Stimulated activated CD4-positive, alpha-beta T cell treated with anti-CD3 and anti-CD28 coated beads, Interleukin-15, amount 100 ng/mL, for 24 hours (primary cell): Measurements from ENCODE around the gene MED29.

Experiments
- DNase-seq: peaks from one replicate; pipeline ENCODE4 v3.0.0-alpha.2; 2020

The MED29 gene

GRCh38 chr19:39412100-39412866 is 21.1 kb downstream of the MED29 start, which contains the start of gene PLEKHG2:
Gene PLEKHG2 (plus strand): TSS chr19:39412669. CDS start chr19:39414087, 1,418 bp downstream.
- peak; percentile 99 for DNase-seq

GRCh38 chr19:39412867-39413271 is 21.7 kb downstream of the MED29 start:
- no peak for DNase-seq

- DNase-seq, result no peak
Measured at GRCh38 chr19:39413272-39413910, 22.2 kb downstream of the MED29 start.

DNA sequence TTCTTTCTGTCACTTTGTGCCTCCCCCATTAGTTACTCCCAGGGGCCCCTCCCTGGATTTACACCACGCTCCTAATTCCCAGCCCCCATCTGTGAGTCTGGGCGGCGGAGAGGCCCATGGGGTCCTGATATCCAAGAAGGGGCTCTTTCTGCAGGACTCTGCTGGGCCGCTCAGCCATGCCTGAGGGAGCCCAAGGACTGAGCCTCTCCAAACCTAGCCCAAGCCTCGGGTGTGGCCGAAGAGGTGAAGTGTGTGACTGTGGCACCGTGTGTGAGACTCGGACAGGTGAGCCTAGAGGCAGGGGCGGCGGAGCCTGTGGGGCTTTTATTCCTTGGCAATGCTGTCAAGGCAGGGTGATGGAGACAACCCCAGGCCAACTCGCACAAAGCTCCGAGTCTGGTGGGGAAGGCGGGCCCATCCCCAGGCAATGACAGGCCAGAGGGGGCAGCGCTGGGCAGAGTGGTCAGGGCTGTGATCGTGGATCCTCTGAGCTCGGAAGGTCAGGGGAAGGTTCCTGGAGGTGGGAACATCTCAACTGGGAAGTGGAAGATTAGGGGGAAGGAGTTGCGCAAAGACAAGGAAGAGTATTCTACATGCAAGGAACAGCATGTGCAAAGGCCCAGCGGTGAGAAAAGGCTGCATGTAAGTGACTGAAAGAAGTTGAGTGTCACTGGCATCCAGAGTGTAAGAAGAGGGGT is 22.9 kb downstream of the MED29 start:
- DNase-seq, result no peak

DNA sequence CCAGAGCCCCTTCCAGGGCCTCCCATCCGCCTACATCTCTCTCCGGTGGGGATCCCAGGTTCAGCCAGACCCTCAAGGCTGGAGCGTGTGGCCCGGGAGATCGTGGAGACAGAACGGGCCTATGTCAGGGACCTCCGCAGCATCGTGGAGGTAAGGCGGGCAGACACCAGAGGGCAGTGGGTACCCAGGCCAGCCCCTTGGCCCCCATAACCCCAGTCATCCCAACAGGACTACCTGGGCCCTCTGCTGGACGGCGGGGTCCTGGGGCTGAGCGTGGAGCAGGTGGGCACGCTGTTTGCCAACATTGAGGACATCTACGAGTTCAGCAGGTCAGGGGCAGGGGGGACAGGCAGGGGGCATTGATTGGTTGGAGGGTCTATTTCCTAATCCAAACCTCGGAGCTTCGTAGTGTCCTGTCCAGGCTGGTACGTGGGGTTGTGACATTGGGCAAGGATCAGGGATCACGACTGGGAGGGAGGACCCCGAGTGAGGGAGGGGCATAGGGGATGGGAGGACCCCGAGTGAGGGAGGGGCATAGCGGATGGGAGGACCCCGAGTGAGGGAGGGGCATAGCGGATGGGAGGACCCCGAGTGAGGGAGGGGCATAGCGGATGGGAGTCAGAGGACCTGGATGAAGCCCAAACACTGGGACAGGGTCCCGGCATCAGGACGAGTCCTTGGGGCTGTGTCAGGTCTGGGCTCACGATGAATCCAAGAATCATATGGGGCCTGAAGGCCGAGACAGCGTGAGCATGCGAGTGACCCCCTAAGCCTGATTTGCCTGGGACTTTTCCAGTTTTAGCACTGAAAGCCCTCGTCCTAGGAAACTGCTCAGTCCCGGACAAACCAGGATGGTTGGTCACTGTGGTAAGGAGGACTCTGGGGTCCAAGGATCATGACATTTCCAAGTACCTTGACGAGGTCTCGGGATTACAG is 24.2 kb downstream of the MED29 start:
- no peak for DNase-seq

GRCh38 chr19:39416152-39417120 is 25.3 kb downstream of the MED29 start:
- no peak for DNase-seq

- DNase-seq, result no peak
Measured at GRCh38 chr19:39417463-39418181, 26.4 kb downstream of the MED29 start.

GRCh38 chr19:39419003-39419402 is 27.8 kb downstream of the MED29 start:
- no peak for DNase-seq

DNA sequence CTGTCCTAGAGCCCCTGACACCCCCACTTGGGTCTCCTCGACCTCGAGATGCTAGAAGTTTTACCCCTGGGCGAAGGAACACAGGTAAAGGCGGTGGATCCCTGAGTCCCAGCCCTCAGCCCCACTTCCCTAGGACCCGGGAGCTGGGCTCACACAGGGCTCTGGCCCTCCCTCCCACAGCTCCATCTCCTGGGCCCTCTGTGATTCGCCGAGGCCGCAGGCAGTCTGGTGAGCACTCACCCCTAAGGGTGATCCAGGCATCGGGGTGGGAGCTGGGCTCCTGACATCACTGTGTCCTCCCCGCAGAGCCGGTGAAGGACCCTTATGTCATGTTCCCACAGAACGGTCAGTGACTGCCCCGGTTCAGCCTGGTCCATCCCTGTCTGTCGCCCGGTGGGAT is 29.6 kb downstream of the MED29 start:
- DNase-seq, result no peak

- no peak for DNase-seq
Measured at GRCh38 chr19:39422020-39422419, 30.8 kb downstream of the MED29 start.

DNA sequence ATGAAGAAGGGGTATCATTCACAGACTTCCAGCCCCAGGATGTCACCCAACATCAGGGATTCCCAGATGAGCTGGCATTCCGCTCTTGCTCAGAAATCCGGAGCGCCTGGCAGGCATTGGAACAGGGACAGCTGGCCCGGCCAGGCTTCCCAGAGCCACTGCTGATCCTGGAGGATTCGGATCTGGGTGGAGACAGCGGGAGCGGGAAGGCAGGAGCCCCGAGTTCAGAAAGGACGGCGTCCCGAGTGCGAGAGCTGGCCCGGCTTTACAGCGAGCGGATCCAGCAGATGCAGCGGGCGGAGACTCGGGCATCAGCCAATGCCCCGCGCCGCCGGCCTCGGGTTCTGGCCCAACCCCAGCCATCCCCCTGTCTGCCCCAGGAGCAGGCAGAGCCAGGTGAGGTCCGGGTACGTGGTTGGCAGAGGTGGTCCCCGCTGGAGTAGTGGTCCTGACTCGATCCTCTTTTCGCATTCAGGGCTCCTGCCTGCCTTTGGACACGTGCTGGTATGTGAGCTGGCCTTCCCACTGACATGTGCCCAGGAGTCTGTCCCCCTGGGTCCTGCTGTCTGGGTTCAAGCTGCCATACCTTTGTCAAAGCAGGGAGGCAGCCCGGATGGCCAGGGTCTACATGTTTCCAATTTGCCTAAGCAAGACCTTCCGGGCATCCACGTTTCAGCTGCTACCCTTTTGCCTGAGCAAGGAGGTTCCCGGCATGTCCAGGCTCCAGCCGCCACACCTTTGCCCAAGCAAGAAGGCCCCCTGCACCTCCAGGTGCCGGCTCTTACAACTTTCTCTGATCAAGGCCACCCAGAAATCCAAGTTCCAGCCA is 32.3 kb downstream of the MED29 start:
- no peak for DNase-seq

- DNase-seq, result no peak
Measured at GRCh38 chr19:39424934-39425333, 33.8 kb downstream of the MED29 start.

DNA sequence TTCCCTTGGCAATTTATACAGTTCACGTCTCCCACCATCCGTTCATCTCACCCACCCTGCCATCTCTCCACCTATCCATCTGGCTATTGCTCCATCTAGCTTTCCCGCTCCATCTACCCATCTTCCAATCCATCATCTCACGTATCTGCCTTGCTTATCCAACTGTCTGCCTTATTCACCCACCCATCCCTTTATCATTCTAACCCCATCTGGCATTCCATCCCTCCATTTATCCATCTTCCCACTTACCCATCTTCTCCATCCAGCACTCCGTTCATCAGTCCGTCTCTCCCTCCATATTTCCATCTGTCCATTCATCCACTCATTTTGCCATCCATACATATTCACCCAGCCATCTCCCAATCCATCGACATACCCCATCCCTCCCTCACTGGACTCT is 34.6 kb downstream of the MED29 start:
- no peak for DNase-seq

GRCh38 chr19:39426170-39426569 is 35.0 kb downstream of the MED29 start:
- no peak for DNase-seq

- no peak for DNase-seq
Measured at GRCh38 chr19:39427707-39428106, 36.5 kb downstream of the MED29 start.

DNA sequence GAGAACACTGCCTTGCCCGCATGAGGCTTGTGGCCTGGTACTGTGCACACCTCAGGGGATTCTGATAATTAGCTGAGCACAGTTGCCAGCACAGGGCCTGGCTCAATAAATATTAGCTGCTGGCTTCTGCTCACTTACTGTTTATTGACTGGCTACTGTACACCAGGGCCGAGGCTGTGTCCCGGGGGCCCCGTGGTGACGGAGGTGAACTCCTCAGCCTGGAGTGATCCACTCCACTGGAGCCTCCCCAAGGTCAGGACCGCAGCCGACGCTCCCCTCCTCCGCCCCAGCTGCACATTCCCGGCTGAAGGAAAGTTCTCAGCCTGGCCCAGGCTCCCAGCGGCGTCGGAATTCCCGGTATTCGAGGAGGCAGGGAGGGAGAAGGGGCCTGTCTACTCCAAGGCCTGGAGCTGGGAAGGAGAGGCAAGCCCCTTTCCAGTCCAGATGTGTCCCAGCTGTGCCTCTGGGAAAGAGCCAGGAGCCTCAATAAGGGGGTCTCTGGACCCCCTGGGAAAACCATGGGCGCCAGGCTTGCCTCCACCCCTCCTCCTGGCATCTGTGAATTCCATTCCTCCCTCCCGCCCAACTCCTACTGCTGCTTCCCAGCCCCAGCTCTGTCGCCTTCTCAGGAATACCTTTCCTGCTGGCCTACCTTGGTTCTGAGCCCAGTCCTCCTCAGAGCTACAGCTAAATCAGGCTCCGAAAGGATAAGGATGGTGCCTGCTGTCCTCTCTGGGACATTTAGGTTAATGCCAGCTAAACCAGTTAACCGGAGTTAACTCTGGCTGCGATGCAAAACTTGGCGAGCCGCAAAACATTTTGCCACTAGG is 37.3 kb downstream of the MED29 start:
- DNase-seq, result no peak

DNA sequence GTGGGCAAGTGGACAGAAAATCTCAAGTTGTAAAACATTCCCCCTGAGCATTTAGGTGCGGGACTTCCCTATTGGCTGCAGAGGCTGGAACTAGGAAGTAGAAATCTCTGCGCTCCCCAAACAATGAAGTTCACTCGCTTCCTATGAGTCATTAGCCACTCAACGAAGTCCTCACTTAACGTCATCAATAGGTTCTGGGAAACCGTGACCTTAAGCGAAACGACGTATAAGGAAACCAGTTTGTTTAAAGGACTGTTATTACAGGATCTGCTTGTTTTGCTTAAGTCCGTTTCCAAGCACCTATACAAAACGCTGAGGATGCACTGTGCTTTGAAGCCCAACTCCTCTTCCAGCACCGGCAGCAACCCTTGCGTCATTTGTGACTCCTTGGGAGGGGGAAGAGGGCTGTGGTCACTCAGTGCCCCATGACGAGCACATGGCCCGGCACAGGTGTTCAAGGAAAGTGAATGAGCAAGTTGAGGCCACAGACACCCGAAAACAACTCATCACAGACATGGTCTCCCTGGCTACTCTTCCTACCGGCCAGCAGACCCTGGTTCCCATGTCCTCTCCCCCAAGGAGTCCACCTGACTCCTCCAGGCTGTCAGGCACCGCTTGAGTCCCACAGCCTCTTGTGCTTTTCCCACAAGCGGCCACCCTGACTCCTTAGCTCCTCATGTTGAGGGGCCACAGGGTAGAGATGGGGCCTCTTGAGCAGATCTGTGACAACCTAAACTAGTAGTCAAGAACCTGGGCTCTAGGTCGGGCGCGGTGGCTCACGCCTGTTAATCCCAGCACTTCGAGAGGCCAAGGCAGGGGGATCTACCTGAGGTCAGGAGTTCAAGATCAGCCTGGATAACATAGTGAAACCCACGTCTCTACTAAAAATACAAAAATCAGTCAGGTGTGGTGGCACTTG is 39.8 kb downstream of the MED29 start:
- DNase-seq, result peak; percentile 74

DNA sequence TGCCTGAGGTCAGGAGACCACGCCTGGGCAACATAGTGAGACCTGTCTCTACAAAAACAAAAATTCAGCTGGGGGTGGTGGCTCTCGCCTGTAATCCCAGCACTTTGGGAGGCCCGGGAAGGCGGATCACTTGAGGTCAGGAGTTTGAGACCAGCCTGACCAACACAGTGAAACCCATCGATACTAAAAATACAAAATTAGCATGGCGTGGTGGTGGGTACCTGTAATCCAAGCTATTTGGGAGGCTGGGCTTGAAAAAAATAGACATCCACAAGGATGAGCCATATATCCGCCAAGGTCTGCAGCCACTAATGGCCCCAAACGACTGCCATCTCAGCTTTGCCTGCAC is 41.5 kb downstream of the MED29 start:
- no peak for DNase-seq
